Measurements from ENCODE around the gene LCT. TPM values are rescaled to one million over a fixed set of nuclear protein-coding genes. Genes with fewer than 3 reads are reported as not detected.
A peak's percentile ranks its signal among the peaks of the same experiment; 100 is the strongest.

The LCT gene
- total and polyA plus RNA-seq, 2 of the 13 experiments (the other 11 are each of a cell fraction or from before 2014, with no cell fraction given) = not detected

DNA sequence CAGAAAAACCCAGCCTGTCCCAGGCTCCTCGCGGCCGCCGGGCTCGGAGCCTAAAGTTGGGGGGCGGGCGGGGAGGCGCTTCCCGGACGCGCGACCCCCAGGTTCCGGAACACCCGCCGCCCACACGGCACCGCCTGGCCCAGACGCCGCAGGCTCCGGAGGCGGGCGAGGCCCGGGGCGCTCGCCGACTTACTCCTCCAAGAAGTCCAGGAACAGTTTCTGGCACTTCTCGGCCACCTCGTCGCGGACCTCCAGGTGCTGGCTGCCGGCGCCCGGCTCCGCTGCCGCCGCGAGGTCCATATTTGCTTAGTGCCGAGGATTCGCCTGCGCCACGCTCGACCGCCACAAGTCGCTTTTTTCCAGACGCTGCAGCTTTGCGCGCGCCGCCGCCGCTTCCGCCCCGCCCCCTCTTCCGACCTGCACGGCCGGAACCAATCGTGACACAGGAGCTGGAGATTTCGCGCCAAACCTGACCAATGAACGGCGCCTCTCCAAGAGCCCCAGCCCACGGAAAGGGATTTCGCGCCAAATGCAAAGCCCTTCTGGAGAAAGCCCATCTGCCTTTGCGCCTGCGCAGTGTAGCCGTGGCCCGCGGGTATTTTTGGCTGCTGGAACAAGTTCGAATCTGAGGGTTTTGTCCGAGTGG, 39.2 kb upstream of the LCT start, which contains the start of gene MCM6 (continued):
- TF ChIP-seq CEBPZ (IDR thresholded peaks at IDR 0.05; ENCODE audit: low read length) = no peak
- peak; percentile 43; the same call in 1 of the 2 replicates for TF ChIP-seq DMAP1 (CRISPR knock-in tag; IDR thresholded peaks at IDR 0.05)
- TF ChIP-seq NCOR1 (IDR thresholded peaks at IDR 0.05; ENCODE audit: borderline replicate concordance, low read length) = no peak
- 0 out of 2 replicates have a peak, but pooled peaks have one; percentile 54 for TF ChIP-seq MAF1 (CRISPR knock-in tag; IDR thresholded peaks at IDR 0.05; ENCODE audit: borderline replicate concordance)
- TF ChIP-seq ZNF615 (CRISPR knock-in tag; IDR thresholded peaks at IDR 0.05; ENCODE audit: borderline replicate concordance) = no peak
- TF ChIP-seq, protein P1, sequence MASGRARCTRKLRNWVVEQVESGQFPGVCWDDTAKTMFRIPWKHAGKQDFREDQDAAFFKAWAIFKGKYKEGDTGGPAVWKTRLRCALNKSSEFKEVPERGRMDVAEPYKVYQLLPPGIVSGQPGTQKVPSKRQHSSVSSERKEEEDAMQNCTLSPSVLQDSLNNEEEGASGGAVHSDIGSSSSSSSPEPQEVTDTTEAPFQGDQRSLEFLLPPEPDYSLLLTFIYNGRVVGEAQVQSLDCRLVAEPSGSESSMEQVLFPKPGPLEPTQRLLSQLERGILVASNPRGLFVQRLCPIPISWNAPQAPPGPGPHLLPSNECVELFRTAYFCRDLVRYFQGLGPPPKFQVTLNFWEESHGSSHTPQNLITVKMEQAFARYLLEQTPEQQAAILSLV (CRISPR knock-in tag; IDR thresholded peaks at IDR 0.05; ENCODE audit: borderline replicate concordance) = no peak; the same call in 1 of the 2 replicates
- no peak for TF ChIP-seq ARID3A (IDR thresholded peaks at IDR 0.05; ENCODE audit: low read depth, low read length)
- TF ChIP-seq, protein P2, sequence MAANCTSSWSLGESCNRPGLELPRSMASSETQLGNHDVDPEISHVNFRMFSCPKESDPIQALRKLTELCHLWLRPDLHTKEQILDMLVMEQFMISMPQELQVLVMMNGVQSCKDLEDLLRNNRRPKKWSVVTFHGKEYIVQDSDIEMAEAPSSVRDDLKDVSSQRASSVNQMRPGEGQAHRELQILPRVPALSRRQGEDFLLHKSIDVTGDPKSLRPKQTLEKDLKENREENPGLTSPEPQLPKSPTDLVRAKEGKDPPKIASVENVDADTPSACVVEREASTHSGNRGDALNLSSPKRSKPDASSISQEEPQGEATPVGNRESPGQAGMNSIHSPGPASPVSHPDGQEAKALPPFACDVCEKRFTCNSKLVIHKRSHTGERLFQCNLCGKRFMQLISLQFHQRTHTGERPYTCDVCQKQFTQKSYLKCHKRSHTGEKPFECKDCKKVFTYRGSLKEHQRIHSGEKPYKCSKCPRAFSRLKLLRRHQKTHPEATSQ (CRISPR knock-in tag; IDR thresholded peaks at IDR 0.05; ENCODE audit: borderline replicate concordance) = peak; percentile 88
- peak; percentile 90; the same call in 1 of the 2 replicates for TF ChIP-seq PRMT3 (CRISPR knock-in tag; IDR thresholded peaks at IDR 0.05; ENCODE audit: borderline replicate concordance, low read depth)
- 0 out of 2 replicates have a peak, but pooled peaks have one; percentile 45 for TF ChIP-seq ZBTB43 (CRISPR knock-in tag; conservative IDR thresholded peaks at IDR 0.05)
- TF ChIP-seq, protein P3, sequence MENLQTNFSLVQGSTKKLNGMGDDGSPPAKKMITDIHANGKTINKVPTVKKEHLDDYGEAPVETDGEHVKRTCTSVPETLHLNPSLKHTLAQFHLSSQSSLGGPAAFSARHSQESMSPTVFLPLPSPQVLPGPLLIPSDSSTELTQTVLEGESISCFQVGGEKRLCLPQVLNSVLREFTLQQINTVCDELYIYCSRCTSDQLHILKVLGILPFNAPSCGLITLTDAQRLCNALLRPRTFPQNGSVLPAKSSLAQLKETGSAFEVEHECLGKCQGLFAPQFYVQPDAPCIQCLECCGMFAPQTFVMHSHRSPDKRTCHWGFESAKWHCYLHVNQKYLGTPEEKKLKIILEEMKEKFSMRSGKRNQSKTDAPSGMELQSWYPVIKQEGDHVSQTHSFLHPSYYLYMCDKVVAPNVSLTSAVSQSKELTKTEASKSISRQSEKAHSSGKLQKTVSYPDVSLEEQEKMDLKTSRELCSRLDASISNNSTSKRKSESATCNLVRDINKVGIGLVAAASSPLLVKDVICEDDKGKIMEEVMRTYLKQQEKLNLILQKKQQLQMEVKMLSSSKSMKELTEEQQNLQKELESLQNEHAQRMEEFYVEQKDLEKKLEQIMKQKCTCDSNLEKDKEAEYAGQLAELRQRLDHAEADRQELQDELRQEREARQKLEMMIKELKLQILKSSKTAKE (CRISPR knock-in tag; IDR thresholded peaks at IDR 0.05; ENCODE audit: borderline replicate concordance) = peak; percentile 33; the same call in 1 of the 2 replicates
- TF ChIP-seq ZNF224 (CRISPR knock-in tag; IDR thresholded peaks at IDR 0.05) = 0 out of 2 replicates have a peak, but pooled peaks have one; percentile 56
- peak; percentile 62; the same call in 1 of the 2 replicates for TF ChIP-seq ZNF264 (CRISPR knock-in tag; IDR thresholded peaks at IDR 0.05)
- peak; percentile 86 for TF ChIP-seq ZNF430 (CRISPR knock-in tag; IDR thresholded peaks at IDR 0.05)

Measured in HepG2 (cell line).